GM12875 (cell line): ENCODE results near the gene COL4A1.

Experiments
- H3K4me3 ChIP-seq: one replicate; pipeline ENCODE4 v1.5.1; 2011; ENCODE audit warnings: low read depth, low read length, control low read depth
- CTCF ChIP-seq: IDR thresholded peaks from 2 replicates; pipeline ENCODE4 v1.5.1; 2011; ENCODE audit warnings: low read depth, mild to moderate bottlenecking, control low read depth, inconsistent platforms, low read length, moderate library complexity, borderline replicate concordance; ENCODE audit not compliant: insufficient read depth

The COL4A1 gene

GRCh38 chr13:110248449-110249143 lies 58.4 kb downstream of the COL4A1 start:
- no peak overlapping the region for H3K4me3 ChIP-seq
- TF ChIP-seq CTCF, result no peak

- no peak for TF ChIP-seq CTCF
- H3K4me3 ChIP-seq, result no peak overlapping the region
Observed at GRCh38 chr13:110246530-110246929, 60.4 kb downstream of the COL4A1 start.

- TF ChIP-seq CTCF, result no peak
- H3K4me3 ChIP-seq, result no peak overlapping the region
Observed at GRCh38 chr13:110245416-110245899, 61.5 kb downstream of the COL4A1 start.

GRCh38 chr13:110244976-110245375 lies 62.0 kb downstream of the COL4A1 start:
- TF ChIP-seq CTCF, result no peak
- no peak overlapping the region for H3K4me3 ChIP-seq

GRCh38 chr13:110244071-110244830 lies 62.7 kb downstream of the COL4A1 start:
- no peak overlapping the region for H3K4me3 ChIP-seq
- TF ChIP-seq CTCF, result no peak

GRCh38 chr13:110242615-110243014 lies 64.3 kb downstream of the COL4A1 start:
- no peak for TF ChIP-seq CTCF
- no peak overlapping the region for H3K4me3 ChIP-seq

GRCh38 chr13:110240943-110241342 lies 66.0 kb downstream of the COL4A1 start:
- TF ChIP-seq CTCF, result no peak
- H3K4me3 ChIP-seq, result no peak overlapping the region
